GM11168 (cell line): ENCODE data around the gene POLD1.

Source experiments
- in situ Hi-C: fragments of 300-500 bp; cut with MboI; formaldehyde crosslinking; loops from one replicate; pipeline ENCODE4 v1.12.0; 2022; ENCODE audit warnings: low sequenced_read_pairs; ENCODE audit not compliant: unreplicated experiment

The POLD1 gene

GRCh38 chr19:50460161-50460765, 76.1 kb downstream of the POLD1 start:
- in situ Hi-C loops, result loop anchor here (5.0 kb wide), 1 partner anchor 93 kb away; the partner anchor contains the start of gene NAPSA

- in situ Hi-C loops, result loop anchor here (5.0 kb wide), 1 partner anchor 94 kb away; the partner anchor contains the start of gene NAPSA
These were observed 77.1 kb downstream of the POLD1 start for GRCh38 chr19:50461066-50461875.

- in situ Hi-C loops, result loop anchor here (5.0 kb wide), 1 partner anchor 96 kb away; the partner anchor contains the start of gene NAPSA
These were observed 78.8 kb downstream of the POLD1 start for GRCh38 chr19:50462970-50463369.

- in situ Hi-C loops, result loop anchor here (5.0 kb wide), 1 partner anchor 97 kb away; the partner anchor contains the start of gene NAPSA
These were observed 80.2 kb downstream of the POLD1 start for GRCh38 chr19:50464348-50464747.

GRCh38 chr19:50465000-50465399, 80.9 kb downstream of the POLD1 start:
- in situ Hi-C loops, result loop anchor here (5.0 kb wide), 1 partner anchor 98 kb away; the partner anchor contains the start of gene NAPSA

GRCh38 chr19:50465986-50466705, 82.0 kb downstream of the POLD1 start:
- in situ Hi-C loops, result no loop called here

GRCh38 chr19:50466706-50467039, 82.5 kb downstream of the POLD1 start:
- in situ Hi-C loops, result no loop called here

GRCh38 chr19:50467566-50467965, 83.4 kb downstream of the POLD1 start:
- in situ Hi-C loops, result no loop called here
